ENCODE data around the gene IGF2BP1.

IGF2BP1 gene

GRCh38 chr17:48993951-48994350 lies 3.2 kb upstream of the IGF2BP1 start:
- Histone ChIP-seq H3K79me2 (ENCODE audit: low read length) (no peaks in the 10 kb centered on the region), H3K9me2 (replicated peaks; ENCODE audit: insufficient read depth, low read length) (no peaks in the 10 kb centered on the region), H3K4me3 (ENCODE audit: low read length) (no peak overlapping the region), H4K20me1 (ENCODE audit: insufficient read depth, low read length) (peaks cover 2% of the 10 kb centered on the region; the same call in 1 of the 2 replicates), H3F3A (ENCODE audit: insufficient read depth, low read length) (no peaks in the 10 kb centered on the region; the same call in 1 of the 2 replicates), H3K4me1 (ENCODE audit: low read length) (no peaks in the 10 kb centered on the region; the same call in 1 of the 2 replicates), H3K4me2 (ENCODE audit: low read depth, low read length) (no peak overlapping the region), H3K27me3 (replicated peaks; ENCODE audit: insufficient read depth, low read length) (peaks cover 97% of the 10 kb centered on the region), H3K9me3 (replicated peaks; ENCODE audit: insufficient read depth, low read length) (no peaks in the 10 kb centered on the region), H3K36me3 (replicated peaks; ENCODE audit: insufficient read depth, low read length) (no peaks in the 10 kb centered on the region), H3K9ac (ENCODE audit: low read length) (no peak overlapping the region), H3K27ac (ENCODE audit: low read length) (no peak overlapping the region), H2AFZ (ENCODE audit: low read length) (no peak overlapping the region)
- no peak for DNase-seq
- TF ChIP-seq EZH2 (optimal IDR thresholded peaks at IDR 0.05; ENCODE audit: low read depth, low read length) (peak; percentile 83), EZH2phosphoT487 (IDR thresholded peaks at IDR 0.05; ENCODE audit: low read length) (no peak)

DNA sequence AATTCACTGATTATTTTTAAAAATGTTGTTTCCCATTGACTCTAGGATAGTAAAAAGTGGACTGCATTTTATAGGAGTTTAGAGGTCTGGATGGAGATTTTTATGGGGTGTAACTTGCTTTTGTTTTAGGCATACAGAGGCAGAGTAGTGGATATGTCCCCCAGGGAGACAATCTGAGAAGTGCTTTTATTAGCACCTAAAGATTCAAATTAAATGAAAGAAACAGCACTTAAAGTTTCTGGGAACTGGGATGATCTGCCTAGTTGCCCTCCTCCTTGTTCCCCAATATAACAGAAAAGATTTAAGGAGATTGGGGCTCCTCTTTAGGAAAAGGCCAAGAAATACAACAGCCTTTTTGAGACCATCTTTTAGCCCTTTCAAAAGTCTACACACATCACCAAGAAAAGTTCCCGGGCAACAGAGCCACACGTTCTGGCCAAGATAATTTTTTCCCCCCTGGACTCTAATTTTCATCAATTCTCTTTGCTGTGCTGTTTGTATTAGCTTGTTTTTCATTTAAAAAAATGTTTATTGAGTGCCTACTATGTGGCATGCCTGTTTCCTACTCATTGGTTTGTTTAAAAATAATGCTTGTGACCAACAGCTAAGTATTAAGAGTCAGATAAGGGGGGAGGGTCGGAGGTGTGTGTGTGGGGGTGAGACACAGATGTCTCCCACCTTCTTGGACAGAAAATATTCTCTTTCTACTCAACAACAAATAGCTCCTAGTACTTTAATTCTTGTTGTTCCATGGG lies 2.5 kb upstream of the IGF2BP1 start:
- no peak overlapping the region for H3K4me2 ChIP-seq (ENCODE audit: low read depth, low read length)
- H3K36me3 ChIP-seq (replicated peaks; ENCODE audit: insufficient read depth, low read length): no peaks in the 10 kb centered on the region

DNA sequence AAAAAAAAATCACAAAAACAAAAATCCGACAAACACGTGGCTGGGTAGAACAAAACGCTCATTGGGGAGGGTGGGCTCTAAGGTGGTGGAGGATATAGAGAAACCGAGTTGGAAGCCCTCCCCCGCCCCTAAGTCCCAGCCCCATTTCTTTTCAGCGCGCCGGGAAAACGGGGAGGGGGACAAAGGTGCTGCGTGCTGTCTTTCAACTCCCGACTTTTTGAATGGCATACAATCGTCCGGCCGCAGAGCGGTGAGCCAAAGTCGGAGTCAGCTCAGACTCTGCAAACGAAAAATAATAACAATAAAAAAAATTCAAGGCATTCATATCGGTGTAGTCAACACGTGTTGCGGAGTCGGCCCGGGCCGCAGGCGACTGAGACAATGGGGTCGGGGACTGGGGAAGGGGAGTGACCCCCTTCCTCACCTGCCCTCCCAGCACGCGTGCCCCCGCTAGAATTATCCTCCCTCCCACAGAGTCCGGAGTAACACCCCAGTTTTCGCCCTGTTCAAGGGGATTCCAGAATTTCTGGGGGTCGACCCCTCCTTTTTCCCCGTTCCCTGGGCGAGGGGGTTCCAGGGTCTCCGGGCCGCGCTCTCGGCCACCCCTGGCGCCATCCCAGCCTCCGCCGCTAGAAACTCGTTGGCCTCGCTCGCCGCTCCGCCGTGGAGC lies 1.7 kb upstream of the IGF2BP1 start:
- H3K9ac ChIP-seq (ENCODE audit: low read length): no peak overlapping the region
- H3K9me2 ChIP-seq (replicated peaks; ENCODE audit: insufficient read depth, low read length): no peaks in the 10 kb centered on the region
- no peak overlapping the region for H3K27ac ChIP-seq (ENCODE audit: low read length)
- no peak overlapping the region for H3K4me3 ChIP-seq (ENCODE audit: low read length)
- TF ChIP-seq EZH2 (optimal IDR thresholded peaks at IDR 0.05; ENCODE audit: low read depth, low read length): no peak
- no peak for TF ChIP-seq EZH2phosphoT487 (IDR thresholded peaks at IDR 0.05; ENCODE audit: low read length)
- TF ChIP-seq, protein P1, sequence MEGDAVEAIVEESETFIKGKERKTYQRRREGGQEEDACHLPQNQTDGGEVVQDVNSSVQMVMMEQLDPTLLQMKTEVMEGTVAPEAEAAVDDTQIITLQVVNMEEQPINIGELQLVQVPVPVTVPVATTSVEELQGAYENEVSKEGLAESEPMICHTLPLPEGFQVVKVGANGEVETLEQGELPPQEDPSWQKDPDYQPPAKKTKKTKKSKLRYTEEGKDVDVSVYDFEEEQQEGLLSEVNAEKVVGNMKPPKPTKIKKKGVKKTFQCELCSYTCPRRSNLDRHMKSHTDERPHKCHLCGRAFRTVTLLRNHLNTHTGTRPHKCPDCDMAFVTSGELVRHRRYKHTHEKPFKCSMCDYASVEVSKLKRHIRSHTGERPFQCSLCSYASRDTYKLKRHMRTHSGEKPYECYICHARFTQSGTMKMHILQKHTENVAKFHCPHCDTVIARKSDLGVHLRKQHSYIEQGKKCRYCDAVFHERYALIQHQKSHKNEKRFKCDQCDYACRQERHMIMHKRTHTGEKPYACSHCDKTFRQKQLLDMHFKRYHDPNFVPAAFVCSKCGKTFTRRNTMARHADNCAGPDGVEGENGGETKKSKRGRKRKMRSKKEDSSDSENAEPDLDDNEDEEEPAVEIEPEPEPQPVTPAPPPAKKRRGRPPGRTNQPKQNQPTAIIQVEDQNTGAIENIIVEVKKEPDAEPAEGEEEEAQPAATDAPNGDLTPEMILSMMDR (IDR thresholded peaks at IDR 0.05; ENCODE audit: low read length): no peak
- no peaks in the 10 kb centered on the region for H3K36me3 ChIP-seq (replicated peaks; ENCODE audit: insufficient read depth, low read length)
- no peak overlapping the region for H2AFZ ChIP-seq (ENCODE audit: low read length)
- H3K79me2 ChIP-seq (ENCODE audit: low read length): no peaks in the 10 kb centered on the region
- H3K27me3 ChIP-seq (replicated peaks; ENCODE audit: insufficient read depth, low read length): peaks cover 98% of the 10 kb centered on the region
- no peaks in the 10 kb centered on the region for H3K9me3 ChIP-seq (replicated peaks; ENCODE audit: insufficient read depth, low read length)
- no peaks in the 10 kb centered on the region; the same call in 1 of the 2 replicates for H3K4me1 ChIP-seq (ENCODE audit: low read length)
- H3F3A ChIP-seq (ENCODE audit: insufficient read depth, low read length): no peaks in the 10 kb centered on the region; the same call in 1 of the 2 replicates
- no peak overlapping the region for H3K4me2 ChIP-seq (ENCODE audit: low read depth, low read length)
- peaks cover 2% of the 10 kb centered on the region; the same call in 1 of the 2 replicates for H4K20me1 ChIP-seq (ENCODE audit: insufficient read depth, low read length)
- DNase-seq: no peak

More for the DNA sequence above, 2.5 kb upstream of the IGF2BP1 start:
- no peak overlapping the region for H3K9ac ChIP-seq (ENCODE audit: low read length)
- no peaks in the 10 kb centered on the region; the same call in 1 of the 2 replicates for H3K4me1 ChIP-seq (ENCODE audit: low read length)
- no peak for DNase-seq
- H3K9me3 ChIP-seq (replicated peaks; ENCODE audit: insufficient read depth, low read length): no peaks in the 10 kb centered on the region
- H3F3A ChIP-seq (ENCODE audit: insufficient read depth, low read length): no peaks in the 10 kb centered on the region; the same call in 1 of the 2 replicates
- no peak overlapping the region for H3K4me3 ChIP-seq (ENCODE audit: low read length)
- no peaks in the 10 kb centered on the region for H3K9me2 ChIP-seq (replicated peaks; ENCODE audit: insufficient read depth, low read length)
- peaks cover 98% of the 10 kb centered on the region for H3K27me3 ChIP-seq (replicated peaks; ENCODE audit: insufficient read depth, low read length)
- H4K20me1 ChIP-seq (ENCODE audit: insufficient read depth, low read length): peaks cover 2% of the 10 kb centered on the region; the same call in 1 of the 2 replicates
- no peak overlapping the region for H3K27ac ChIP-seq (ENCODE audit: low read length)
- TF ChIP-seq EZH2phosphoT487 (IDR thresholded peaks at IDR 0.05; ENCODE audit: low read length) (peak; percentile 67; the same call in 1 of the 2 replicates), EZH2 (optimal IDR thresholded peaks at IDR 0.05; ENCODE audit: low read depth, low read length) (no peak)
- TF ChIP-seq, protein P1 (IDR thresholded peaks at IDR 0.05; ENCODE audit: low read length): no peak
- no peaks in the 10 kb centered on the region for H3K79me2 ChIP-seq (ENCODE audit: low read length)
- no peak overlapping the region for H2AFZ ChIP-seq (ENCODE audit: low read length)
